HepG2 (cell line): Measurements from ENCODE around the gene TRPV4. TPM values are rescaled to one million over a fixed set of nuclear protein-coding genes. Genes with fewer than 3 reads are reported as not detected.
A peak's percentile ranks its signal among the peaks of the same experiment; 100 is the strongest.

Source experiments
- FOXA1 ChIP-seq, 2 experiments: fragments of 450-650 bp in 1 of 2; sonication (generic) in 1 of 2; formaldehyde crosslinking in 1 of 2; IDR thresholded peaks; 2 replicates each; pipeline versions ENCODE4 v1.4.0 to v1.6.1; 2016 to 2020; ENCODE audit warnings: missing genetic modification reagents in 1 of 2
- FOXA3 ChIP-seq: IDR thresholded peaks from 2 replicates; pipeline ENCODE4 v1.6.1; 2016; ENCODE audit warnings: missing genetic modification reagents, missing compliant biosample characterization
- PHF20 ChIP-seq: sonication (generic); formaldehyde crosslinking; IDR thresholded peaks from 2 replicates; pipeline ENCODE4 v1.5.0; 2020; ENCODE audit warnings: mild to moderate bottlenecking, missing genetic modification reagents
- RXRA ChIP-seq: sonication (generic); formaldehyde crosslinking; IDR thresholded peaks from 2 replicates; pipeline ENCODE4 v1.5.1; 2020; ENCODE audit warnings: missing genetic modification reagents
- SALL1 ChIP-seq: sonication (generic); formaldehyde crosslinking; IDR thresholded peaks from 2 replicates; pipeline ENCODE4 v1.8.0; 2022; ENCODE audit warnings: mild to moderate bottlenecking, missing genetic modification reagents
- TFAP4 ChIP-seq: sonication (generic); IDR thresholded peaks from 2 replicates; pipeline ENCODE4 v1.6.1; 2016; ENCODE audit warnings: low read depth, borderline replicate concordance
- ZNF570 ChIP-seq: sonication (generic); formaldehyde crosslinking; IDR thresholded peaks from 2 replicates; pipeline ENCODE4 v1.4.0; 2020; ENCODE audit warnings: mild to moderate bottlenecking, missing genetic modification reagents, borderline replicate concordance
- polyA plus RNA-seq, 8 experiments: library from polyadenylated mRNA; depleted of rRNA in 3 of 8; stranded (reverse) in 7 of 8; unstranded in 1 of 8; fragments of >200 nt; fragmentation: Illumina TruSeq in 4 of 8; extraction: Trizol in 4 of 8; gene quantifications; 2 replicates each; pipeline versions ENCODE4 v1.2.1 to v1.2.3, GENCODE V29; 2011 to 2016; ENCODE audit warnings: low read depth in 4 of 8, missing spikeins in 1 of 8, mixed read lengths in 1 of 8; ENCODE audit not compliant: insufficient read depth in 1 of 8
- total RNA-seq, 5 experiments: library from RNA; depleted of rRNA; stranded (reverse); fragments of >200 nt; fragmentation: Illumina TruSeq; extraction: Trizol; gene quantifications; 2 replicates each; pipeline ENCODE4 v1.2.3, GENCODE V29; 2016; ENCODE audit warnings: low read depth in 1 of 5
- TF ChIP-seq, protein P1 (sequence below): sonication (generic); formaldehyde crosslinking; IDR thresholded peaks from 2 replicates; pipeline ENCODE4 v1.5.1; 2020; ENCODE audit warnings: mild to moderate bottlenecking, missing genetic modification reagents, moderate library complexity

The TRPV4 gene
- total and polyA plus RNA-seq, 2 of the 13 experiments (the other 11 are each of a cell fraction or from before 2014, with no cell fraction given) = 0.66 to 4.7 TPM

DNA sequence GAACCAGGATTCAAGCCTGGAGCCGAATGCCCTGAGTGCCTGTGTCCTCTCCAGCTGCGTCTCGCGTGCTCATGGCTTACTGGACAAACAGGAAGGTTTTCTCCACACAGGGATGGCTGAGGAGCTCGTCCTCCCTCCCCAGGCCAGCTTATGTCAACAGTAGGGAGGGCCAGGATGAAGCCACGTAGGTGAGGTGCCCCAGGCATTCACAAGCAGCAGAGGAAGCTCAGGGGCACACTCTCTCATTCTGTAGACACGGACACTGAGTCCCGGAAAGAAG is 49.3 kb downstream of the TRPV4 start (continued):
- TF ChIP-seq ZNF570 (CRISPR knock-in tag) (no peak), FOXA3 (peak; percentile 41; the same call in 1 of the 2 replicates), SALL1 (0 out of 2 replicates have a peak, but pooled peaks have one; percentile 36), PHF20 (CRISPR knock-in tag) (peak; percentile 35; the same call in 1 of the 2 replicates), RXRA (no peak), TFAP4 (0 out of 2 replicates have a peak, but pooled peaks have one; percentile 18), FOXA1 (IDR thresholded peaks at IDR 0.05) (no peak), FOXA1 (CRISPR knock-in tag; IDR thresholded peaks at IDR 0.05) (peak; percentile 66)
- TF ChIP-seq, protein P1, sequence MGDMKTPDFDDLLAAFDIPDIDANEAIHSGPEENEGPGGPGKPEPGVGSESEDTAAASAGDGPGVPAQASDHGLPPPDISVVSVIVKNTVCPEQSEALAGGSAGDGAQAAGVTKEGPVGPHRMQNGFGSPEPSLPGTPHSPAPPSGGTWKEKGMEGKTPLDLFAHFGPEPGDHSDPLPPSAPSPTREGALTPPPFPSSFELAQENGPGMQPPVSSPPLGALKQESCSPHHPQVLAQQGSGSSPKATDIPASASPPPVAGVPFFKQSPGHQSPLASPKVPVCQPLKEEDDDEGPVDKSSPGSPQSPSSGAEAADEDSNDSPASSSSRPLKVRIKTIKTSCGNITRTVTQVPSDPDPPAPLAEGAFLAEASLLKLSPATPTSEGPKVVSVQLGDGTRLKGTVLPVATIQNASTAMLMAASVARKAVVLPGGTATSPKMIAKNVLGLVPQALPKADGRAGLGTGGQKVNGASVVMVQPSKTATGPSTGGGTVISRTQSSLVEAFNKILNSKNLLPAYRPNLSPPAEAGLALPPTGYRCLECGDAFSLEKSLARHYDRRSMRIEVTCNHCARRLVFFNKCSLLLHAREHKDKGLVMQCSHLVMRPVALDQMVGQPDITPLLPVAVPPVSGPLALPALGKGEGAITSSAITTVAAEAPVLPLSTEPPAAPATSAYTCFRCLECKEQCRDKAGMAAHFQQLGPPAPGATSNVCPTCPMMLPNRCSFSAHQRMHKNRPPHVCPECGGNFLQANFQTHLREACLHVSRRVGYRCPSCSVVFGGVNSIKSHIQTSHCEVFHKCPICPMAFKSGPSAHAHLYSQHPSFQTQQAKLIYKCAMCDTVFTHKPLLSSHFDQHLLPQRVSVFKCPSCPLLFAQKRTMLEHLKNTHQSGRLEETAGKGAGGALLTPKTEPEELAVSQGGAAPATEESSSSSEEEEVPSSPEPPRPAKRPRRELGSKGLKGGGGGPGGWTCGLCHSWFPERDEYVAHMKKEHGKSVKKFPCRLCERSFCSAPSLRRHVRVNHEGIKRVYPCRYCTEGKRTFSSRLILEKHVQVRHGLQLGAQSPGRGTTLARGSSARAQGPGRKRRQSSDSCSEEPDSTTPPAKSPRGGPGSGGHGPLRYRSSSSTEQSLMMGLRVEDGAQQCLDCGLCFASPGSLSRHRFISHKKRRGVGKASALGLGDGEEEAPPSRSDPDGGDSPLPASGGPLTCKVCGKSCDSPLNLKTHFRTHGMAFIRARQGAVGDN (CRISPR knock-in tag) = peak; percentile 27; the same call in 1 of the 2 replicates
- TF ChIP-seq, all 625 proteins: peak for 9
